Measurements from ENCODE around the gene PTBP1.
"Not testable (repeated sequence)": the region's sequence is repeated elsewhere in the genome, so short reads cannot be mapped to it uniquely, and the experiment has no call there.

PTBP1 gene

DNA sequence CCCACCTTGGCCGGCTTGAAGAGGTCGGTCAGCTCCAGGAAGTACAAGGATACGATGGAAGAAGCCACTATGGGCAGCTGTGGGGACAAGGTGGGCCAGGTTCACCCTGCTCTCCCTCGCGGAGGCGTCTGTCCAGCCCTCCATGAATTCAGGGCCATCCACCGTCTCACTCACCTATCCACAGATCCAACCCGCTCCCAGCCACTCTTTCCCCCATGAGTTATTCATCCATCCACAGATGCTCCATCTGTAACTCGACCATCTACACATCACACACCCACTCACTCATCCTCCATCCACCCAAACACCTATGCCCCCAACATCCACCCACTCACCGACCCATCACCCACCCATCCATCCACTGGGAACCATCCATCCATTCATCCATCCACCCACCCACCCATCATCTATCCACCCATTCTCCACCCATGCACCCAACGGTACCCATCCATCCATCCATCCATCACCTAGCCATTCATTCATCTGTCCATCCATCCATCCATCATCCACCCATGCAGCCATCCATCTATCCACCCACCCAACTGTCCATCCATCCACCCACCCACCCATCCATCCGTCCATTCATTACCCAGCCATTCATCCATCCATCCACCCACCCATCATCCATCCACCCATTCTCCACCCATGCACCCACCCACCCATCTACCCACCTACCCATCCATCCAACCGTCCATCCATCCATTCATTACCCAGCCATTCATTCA lies 18.7 kb downstream of the PTBP1 start:
- H3K4me2 ChIP-seq (ENCODE audit: low read depth, low read length, poor library complexity, severe bottlenecking): no peak overlapping the region
- no peaks in the 10 kb centered on the region for H3K9me2 ChIP-seq (replicated peaks; ENCODE audit: insufficient read depth, low read length)
- no peaks in the 10 kb centered on the region for H3K79me2 ChIP-seq (ENCODE audit: insufficient read depth, low read length)
- no peak overlapping the region for H3K27ac ChIP-seq (ENCODE audit: low read depth, low read length)
- H2AFZ ChIP-seq (ENCODE audit: low read depth, low read length, severe bottlenecking): no peak overlapping the region
- H4K20me1 ChIP-seq (ENCODE audit: low read depth, low read length): no peaks in the 10 kb centered on the region
- no peak overlapping the region for H3K9ac ChIP-seq (ENCODE audit: low read length)
- no peaks in the 10 kb centered on the region for H3K9me3 ChIP-seq (ENCODE audit: insufficient read depth, low read length)
- H3K4me3 ChIP-seq (ENCODE audit: insufficient read depth, low read length, poor library complexity, severe bottlenecking): no peak overlapping the region
- TF ChIP-seq, protein P1, sequence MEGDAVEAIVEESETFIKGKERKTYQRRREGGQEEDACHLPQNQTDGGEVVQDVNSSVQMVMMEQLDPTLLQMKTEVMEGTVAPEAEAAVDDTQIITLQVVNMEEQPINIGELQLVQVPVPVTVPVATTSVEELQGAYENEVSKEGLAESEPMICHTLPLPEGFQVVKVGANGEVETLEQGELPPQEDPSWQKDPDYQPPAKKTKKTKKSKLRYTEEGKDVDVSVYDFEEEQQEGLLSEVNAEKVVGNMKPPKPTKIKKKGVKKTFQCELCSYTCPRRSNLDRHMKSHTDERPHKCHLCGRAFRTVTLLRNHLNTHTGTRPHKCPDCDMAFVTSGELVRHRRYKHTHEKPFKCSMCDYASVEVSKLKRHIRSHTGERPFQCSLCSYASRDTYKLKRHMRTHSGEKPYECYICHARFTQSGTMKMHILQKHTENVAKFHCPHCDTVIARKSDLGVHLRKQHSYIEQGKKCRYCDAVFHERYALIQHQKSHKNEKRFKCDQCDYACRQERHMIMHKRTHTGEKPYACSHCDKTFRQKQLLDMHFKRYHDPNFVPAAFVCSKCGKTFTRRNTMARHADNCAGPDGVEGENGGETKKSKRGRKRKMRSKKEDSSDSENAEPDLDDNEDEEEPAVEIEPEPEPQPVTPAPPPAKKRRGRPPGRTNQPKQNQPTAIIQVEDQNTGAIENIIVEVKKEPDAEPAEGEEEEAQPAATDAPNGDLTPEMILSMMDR (IDR thresholded peaks at IDR 0.05; ENCODE audit: insufficient read depth, low read length, poor library complexity, severe bottlenecking): no peak
- TF ChIP-seq EZH2phosphoT487 (conservative IDR thresholded peaks at IDR 0.05; ENCODE audit: low read length): no peak
- no peaks in the 10 kb centered on the region; the same call in 1 of the 2 replicates for H3K36me3 ChIP-seq (ENCODE audit: low read length)
- H3K27me3 ChIP-seq (ENCODE audit: low read length): no peaks in the 10 kb centered on the region
- peaks cover 9% of the 10 kb centered on the region for H3F3A ChIP-seq (ENCODE audit: insufficient read depth)

DNA sequence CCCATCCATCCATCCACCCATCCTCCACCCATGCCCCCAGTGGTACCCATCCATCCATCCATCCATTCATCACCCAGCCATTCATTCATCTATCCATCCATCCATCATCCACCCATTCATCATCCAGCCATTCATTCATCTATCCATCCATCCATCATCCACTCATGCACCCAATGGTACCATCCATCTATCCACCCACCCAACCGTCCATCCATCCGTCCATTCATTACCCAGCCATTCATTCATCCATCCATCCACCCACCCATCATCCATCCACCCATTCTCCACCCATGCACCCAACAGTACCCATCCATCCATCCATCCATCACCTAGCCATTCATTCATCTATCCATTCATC lies 19.2 kb downstream of the PTBP1 start:
- H3K79me2 ChIP-seq (ENCODE audit: insufficient read depth, low read length): no peaks in the 10 kb centered on the region
- H3K9me3 ChIP-seq (ENCODE audit: insufficient read depth, low read length): no peaks in the 10 kb centered on the region
- H4K20me1 ChIP-seq (ENCODE audit: low read depth, low read length): no peaks in the 10 kb centered on the region
- no peaks in the 10 kb centered on the region for H3K27me3 ChIP-seq (ENCODE audit: low read length)
- H3K9me2 ChIP-seq (replicated peaks; ENCODE audit: insufficient read depth, low read length): no peaks in the 10 kb centered on the region
- TF ChIP-seq EZH2phosphoT487 (conservative IDR thresholded peaks at IDR 0.05; ENCODE audit: low read length): no peak
- TF ChIP-seq, protein P1 (IDR thresholded peaks at IDR 0.05; ENCODE audit: insufficient read depth, low read length, poor library complexity, severe bottlenecking): no peak
- no peak overlapping the region for H3K4me2 ChIP-seq (ENCODE audit: low read depth, low read length, poor library complexity, severe bottlenecking)
- peaks cover 4% of the 10 kb centered on the region for H3F3A ChIP-seq (ENCODE audit: insufficient read depth)
- no peak overlapping the region for H2AFZ ChIP-seq (ENCODE audit: low read depth, low read length, severe bottlenecking)
- H3K4me3 ChIP-seq (ENCODE audit: insufficient read depth, low read length, poor library complexity, severe bottlenecking): no peak overlapping the region
- no peak overlapping the region for H3K9ac ChIP-seq (ENCODE audit: low read length)
- H3K27ac ChIP-seq (ENCODE audit: low read depth, low read length): no peak overlapping the region
- H3K36me3 ChIP-seq (ENCODE audit: low read length): no peaks in the 10 kb centered on the region; the same call in 1 of the 2 replicates

DNA sequence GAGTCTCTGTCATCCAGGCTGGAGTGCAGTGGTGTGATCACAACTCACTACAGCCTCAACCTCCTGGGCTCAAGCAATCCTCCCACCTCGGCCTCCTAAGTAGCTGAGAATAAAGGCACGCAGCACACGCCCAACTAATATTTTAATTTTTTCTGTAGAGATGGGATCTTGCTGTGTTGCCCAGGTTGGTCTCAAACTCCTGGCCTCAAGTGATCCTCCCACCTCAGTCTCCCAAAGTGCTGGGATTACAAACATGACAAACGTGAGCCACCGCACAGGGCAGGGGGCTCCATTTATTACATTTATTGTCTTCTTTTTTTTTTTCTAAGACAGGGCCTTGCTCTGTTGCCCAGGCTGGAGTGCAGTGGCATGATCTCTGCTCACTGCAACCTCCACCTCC lies 23.0 kb downstream of the PTBP1 start:
- H3K4me2 ChIP-seq (ENCODE audit: low read depth, low read length, poor library complexity, severe bottlenecking); H3K27me3 ChIP-seq (ENCODE audit: low read length); H3K79me2 ChIP-seq (ENCODE audit: insufficient read depth, low read length); H3K9me3 ChIP-seq (ENCODE audit: insufficient read depth, low read length); H3K4me3 ChIP-seq (ENCODE audit: insufficient read depth, low read length, poor library complexity, severe bottlenecking); H3K27ac ChIP-seq (ENCODE audit: low read depth, low read length); H4K20me1 ChIP-seq (ENCODE audit: low read depth, low read length); H3K9ac ChIP-seq (ENCODE audit: low read length); H3K9me2 ChIP-seq (replicated peaks; ENCODE audit: insufficient read depth, low read length); H3K36me3 ChIP-seq (ENCODE audit: low read length); H2AFZ ChIP-seq (ENCODE audit: low read depth, low read length, severe bottlenecking); H3F3A ChIP-seq (ENCODE audit: insufficient read depth): not testable (repeated sequence)

DNA sequence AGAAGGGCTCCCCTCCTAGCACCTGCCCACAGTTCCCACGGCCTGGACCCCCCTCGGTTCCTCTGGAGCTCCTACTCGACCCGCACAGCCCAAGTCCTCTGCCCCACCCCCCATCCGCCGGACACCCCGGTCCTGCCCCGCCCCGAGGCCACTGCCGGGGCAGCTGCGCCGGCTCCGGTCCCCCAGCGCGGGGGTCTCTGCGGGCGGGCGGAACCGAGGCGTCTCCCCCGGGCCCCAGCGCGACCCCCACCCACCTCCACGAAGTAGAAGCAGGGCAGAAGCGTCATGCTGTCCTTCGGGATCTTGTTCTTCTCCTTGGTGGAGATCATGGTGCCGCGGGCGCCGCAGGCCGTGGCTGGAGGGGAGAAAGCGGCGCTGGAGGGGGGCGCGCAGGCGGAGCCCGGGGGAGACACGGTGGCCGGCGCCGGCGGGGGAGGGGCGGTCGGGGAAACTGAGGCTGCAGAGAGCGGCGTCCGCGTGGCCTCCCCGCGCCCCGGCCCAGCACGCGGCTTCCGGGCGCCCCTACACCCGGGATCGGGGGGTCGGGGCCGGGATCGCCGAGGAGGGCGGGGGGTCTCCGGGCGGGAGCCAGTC lies 24.1 kb downstream of the PTBP1 start:
- no peak overlapping the region for H3K9ac ChIP-seq (ENCODE audit: low read length)
- no peaks in the 10 kb centered on the region for H3K27me3 ChIP-seq (ENCODE audit: low read length)
- no peak overlapping the region for H3K4me3 ChIP-seq (ENCODE audit: insufficient read depth, low read length, poor library complexity, severe bottlenecking)
- no peaks in the 10 kb centered on the region for H3K9me3 ChIP-seq (ENCODE audit: insufficient read depth, low read length)
- H3K36me3 ChIP-seq (ENCODE audit: low read length): no peaks in the 10 kb centered on the region
- no peaks in the 10 kb centered on the region for H3K79me2 ChIP-seq (ENCODE audit: insufficient read depth, low read length)
- no peak overlapping the region for H3K27ac ChIP-seq (ENCODE audit: low read depth, low read length)
- no peaks in the 10 kb centered on the region for H3F3A ChIP-seq (ENCODE audit: insufficient read depth)
- H3K9me2 ChIP-seq (replicated peaks; ENCODE audit: insufficient read depth, low read length): no peaks in the 10 kb centered on the region
- no peak for TF ChIP-seq EZH2phosphoT487 (conservative IDR thresholded peaks at IDR 0.05; ENCODE audit: low read length)
- TF ChIP-seq, protein P1 (IDR thresholded peaks at IDR 0.05; ENCODE audit: insufficient read depth, low read length, poor library complexity, severe bottlenecking): no peak
- no peak overlapping the region for H2AFZ ChIP-seq (ENCODE audit: low read depth, low read length, severe bottlenecking)
- H3K4me2 ChIP-seq (ENCODE audit: low read depth, low read length, poor library complexity, severe bottlenecking): no peak overlapping the region
- H4K20me1 ChIP-seq (ENCODE audit: low read depth, low read length): no peaks in the 10 kb centered on the region

All from SU-DHL-6 (cell line).